Mesenchymal stem cell (in vitro differentiated cells and primary cell): ENCODE results near the gene THAP6.
"Not testable (repeated sequence)": the region's sequence is repeated elsewhere in the genome, so short reads cannot be mapped to it uniquely, and the experiment has no call there.

Source experiments
- DNase-seq: peaks from one replicate; pipeline ENCODE4 v3.0.0-alpha.2; 2013
- H2AFZ ChIP-seq: one replicate; pipeline ENCODE4 v1.6.1; 2013; ENCODE audit warnings: low read depth, mild to moderate bottlenecking, control low read depth, inconsistent platforms, low read length, moderate library complexity
- H2AK5ac ChIP-seq: 2 replicates; pipeline ENCODE4 v1.6.1; 2013; ENCODE audit warnings: low read length, moderate library complexity, mild to moderate bottlenecking, inconsistent platforms; ENCODE audit not compliant: severe bottlenecking
- H2BK120ac ChIP-seq: one replicate; pipeline ENCODE4 v1.6.1; 2013; ENCODE audit warnings: low read depth, mild to moderate bottlenecking, inconsistent platforms, low read length, moderate library complexity
- H2BK12ac ChIP-seq, 2 experiments: one replicate each; pipeline ENCODE4 v1.6.1; 2013; ENCODE audit warnings: inconsistent platforms in 2 of 2, low read length in 2 of 2, mild to moderate bottlenecking in 2 of 2, moderate library complexity in 2 of 2, control low read depth in 1 of 2
- H2BK15ac ChIP-seq: one replicate; pipeline ENCODE4 v1.6.1; 2013; ENCODE audit warnings: mild to moderate bottlenecking, low read depth, inconsistent platforms; ENCODE audit not compliant: poor library complexity, severe bottlenecking
- H2BK5ac ChIP-seq: 2 replicates; pipeline ENCODE4 v1.6.1; 2013; ENCODE audit warnings: low read depth, mild to moderate bottlenecking, low read length, control low read depth, inconsistent platforms; ENCODE audit not compliant: poor library complexity, severe bottlenecking
- H3K14ac ChIP-seq, 2 experiments: one replicate each; pipeline ENCODE4 v1.6.1; 2013; ENCODE audit warnings: inconsistent platforms in 2 of 2, low read length in 2 of 2, control low read depth in 1 of 2, mild to moderate bottlenecking in 1 of 2, moderate library complexity in 1 of 2
- H3K18ac ChIP-seq, 2 experiments: one replicate each; pipeline ENCODE4 v1.6.1; 2013; ENCODE audit warnings: inconsistent platforms in 2 of 2, low read length in 2 of 2, control low read depth in 1 of 2, low read depth in 1 of 2, mild to moderate bottlenecking in 1 of 2
- H3K23ac ChIP-seq, 2 experiments: one replicate each; pipeline ENCODE4 v1.6.1; 2013; ENCODE audit warnings: inconsistent platforms in 2 of 2, low read length in 2 of 2, mild to moderate bottlenecking in 2 of 2, moderate library complexity in 2 of 2, control low read depth in 1 of 2
- H3K27ac ChIP-seq: 2 replicates; pipeline ENCODE4 v1.5.1; 2013; ENCODE audit warnings: mild to moderate bottlenecking, moderate library complexity, low read length, control low read depth, inconsistent platforms; ENCODE audit not compliant: poor library complexity, severe bottlenecking
- H3K27me3 ChIP-seq, 2 experiments: 2 replicates each; pipeline versions ENCODE4 v1.6.1 to v1.7.0; 2013; ENCODE audit warnings: low read length in 2 of 2, mild to moderate bottlenecking in 2 of 2, moderate library complexity in 2 of 2, control low read depth in 1 of 2, inconsistent platforms in 1 of 2; ENCODE audit not compliant: control insufficient read depth in 1 of 2, insufficient read depth in 1 of 2
- H3K36me3 ChIP-seq, 2 experiments: 2 replicates each; pipeline versions ENCODE4 v1.6.1 to v1.7.0; 2013; ENCODE audit warnings: low read length in 2 of 2, control low read depth in 1 of 2, inconsistent platforms in 1 of 2, low read depth in 1 of 2, mild to moderate bottlenecking in 1 of 2; ENCODE audit not compliant: insufficient read depth in 2 of 2, control insufficient read depth in 1 of 2
- H3K4ac ChIP-seq, 2 experiments: one replicate each; pipeline ENCODE4 v1.6.1; 2013; ENCODE audit warnings: inconsistent platforms in 2 of 2, low read length in 2 of 2, mild to moderate bottlenecking in 2 of 2, moderate library complexity in 2 of 2, control low read depth in 1 of 2, low read depth in 1 of 2
- H3K4me1 ChIP-seq: 2 replicates; pipeline ENCODE4 v1.6.1; 2013; ENCODE audit warnings: low read depth, low read length, control low read depth; ENCODE audit not compliant: control insufficient read depth, insufficient read depth
- H3K4me2 ChIP-seq: 2 replicates; pipeline ENCODE4 v1.6.1; 2013; ENCODE audit warnings: low read length, mild to moderate bottlenecking, inconsistent platforms; ENCODE audit not compliant: poor library complexity, severe bottlenecking
- H3K4me3 ChIP-seq, 2 experiments: 2 replicates each; pipeline versions ENCODE4 v1.5.1 to v1.7.0; 2013; ENCODE audit warnings: low read length in 2 of 2, mild to moderate bottlenecking in 2 of 2, control low read depth in 1 of 2, low read depth in 1 of 2; ENCODE audit not compliant: insufficient read depth in 1 of 2
- H3K79me1 ChIP-seq: replicated peaks from 2 replicates; pipeline ENCODE4 v1.6.1; 2013; ENCODE audit warnings: mild to moderate bottlenecking, control low read depth, low read length, inconsistent platforms; ENCODE audit not compliant: poor library complexity, severe bottlenecking
- H3K9ac ChIP-seq: 2 replicates; pipeline ENCODE4 v1.7.0; 2013; ENCODE audit warnings: mild to moderate bottlenecking, low read length, moderate library complexity
- H3K9me3 ChIP-seq: 2 replicates; pipeline ENCODE4 v1.7.0; 2013; ENCODE audit warnings: mild to moderate bottlenecking, low read length; ENCODE audit not compliant: control insufficient read depth
- H4K8ac ChIP-seq: one replicate; pipeline ENCODE4 v1.6.1; 2013; ENCODE audit warnings: inconsistent platforms, mild to moderate bottlenecking, low read length, moderate library complexity
- H4K91ac ChIP-seq: one replicate; pipeline ENCODE4 v1.6.1; 2013; ENCODE audit warnings: mild to moderate bottlenecking, low read length, inconsistent platforms
- WGBS: methylation state at CpG from one replicate; pipeline ENCODE4 v1.1.7; 2013; ENCODE audit warnings: mixed read lengths; 5-methylcytosine and 5-hydroxymethylcytosine counted together

Gene THAP6

DNA sequence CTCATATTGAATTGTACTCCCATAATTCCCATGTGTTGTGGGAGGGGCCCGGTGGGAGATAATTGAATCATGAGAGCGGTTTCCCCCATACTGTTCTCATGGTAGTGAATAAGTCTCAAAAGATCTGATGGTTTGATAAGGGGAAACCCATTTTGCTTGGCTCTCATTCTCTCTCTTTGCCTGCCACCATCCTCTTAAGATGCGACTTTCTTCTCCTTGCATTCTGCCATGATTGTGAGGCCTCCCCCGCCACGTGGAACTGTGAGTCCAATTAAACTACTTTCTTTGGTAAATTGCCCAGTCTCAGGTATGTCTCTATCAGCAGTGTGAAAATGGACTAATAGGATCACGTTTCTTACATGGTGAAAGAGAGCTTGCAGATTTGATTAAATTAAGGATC, 23.0 kb downstream of the THAP6 start:
- H3K79me1 ChIP-seq, H3K9ac ChIP-seq, H2AK5ac ChIP-seq, DNase-seq, H3K27me3 ChIP-seq, H3K27ac ChIP-seq, H3K14ac ChIP-seq, H2BK15ac ChIP-seq, H2AFZ ChIP-seq, H4K91ac ChIP-seq, H4K8ac ChIP-seq, H3K9me3 ChIP-seq, H2BK120ac ChIP-seq, H2BK12ac ChIP-seq, H3K4me1 ChIP-seq, H3K4me2 ChIP-seq, H3K18ac ChIP-seq, H3K4me3 ChIP-seq, H3K4ac ChIP-seq, H2BK5ac ChIP-seq, H3K23ac ChIP-seq: not testable (repeated sequence)
- 96% methylated on average over 6 of the region's 6 CpGs for WGBS
- H3K36me3 ChIP-seq = peaks cover 5 to 22% of the 10 kb centered on the region in 2 experiments

DNA sequence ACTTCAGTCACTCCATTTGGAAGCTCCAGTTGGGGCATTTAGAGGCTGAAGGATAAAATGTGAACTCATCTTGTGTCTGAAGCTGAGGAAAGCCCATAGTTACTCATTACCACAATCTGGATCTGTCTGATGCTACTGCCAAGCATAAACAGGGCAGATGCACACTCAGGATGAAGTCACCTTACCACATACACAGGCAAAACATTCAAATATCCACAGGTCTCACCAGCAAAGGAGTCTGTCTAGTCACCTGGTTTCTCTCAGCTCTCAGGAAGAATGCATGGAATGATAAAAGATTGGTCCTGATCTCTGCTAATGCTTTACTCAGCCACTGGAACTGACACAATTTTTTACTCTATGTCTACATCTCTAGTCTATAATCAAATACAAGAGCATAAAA, 28.6 kb downstream of the THAP6 start:
- no peaks in the 10 kb centered on the region for H3K9me3 ChIP-seq
- no peak overlapping the region for H3K23ac ChIP-seq
- peak; percentile 66 for DNase-seq
- no peak overlapping the region for H4K91ac ChIP-seq
- no peak overlapping the region for H3K4ac ChIP-seq
- peaks cover 0 to 20% of the 10 kb centered on the region in 2 experiments for H3K36me3 ChIP-seq
- H2BK12ac ChIP-seq = no peak overlapping the region
- H2AK5ac ChIP-seq = no peak overlapping the region
- no peak overlapping the region for H2AFZ ChIP-seq
- no peak overlapping the region for H3K4me2 ChIP-seq
- no peaks in the 10 kb centered on the region for H3K79me1 ChIP-seq
- H4K8ac ChIP-seq = no peak overlapping the region
- H3K27ac ChIP-seq = peak overlapping the region; percentile 74
- H3K14ac ChIP-seq = no peak overlapping the region
- no peak overlapping the region for H3K9ac ChIP-seq
- no peak overlapping the region for H2BK120ac ChIP-seq
- no peak overlapping the region for H2BK5ac ChIP-seq
- H3K4me1 ChIP-seq = peaks cover 7% of the 10 kb centered on the region
- no peak overlapping the region for H3K18ac ChIP-seq
- no peaks in the 10 kb centered on the region for H3K27me3 ChIP-seq
- H2BK15ac ChIP-seq = no peak overlapping the region
- no peak overlapping the region for H3K4me3 ChIP-seq

DNA sequence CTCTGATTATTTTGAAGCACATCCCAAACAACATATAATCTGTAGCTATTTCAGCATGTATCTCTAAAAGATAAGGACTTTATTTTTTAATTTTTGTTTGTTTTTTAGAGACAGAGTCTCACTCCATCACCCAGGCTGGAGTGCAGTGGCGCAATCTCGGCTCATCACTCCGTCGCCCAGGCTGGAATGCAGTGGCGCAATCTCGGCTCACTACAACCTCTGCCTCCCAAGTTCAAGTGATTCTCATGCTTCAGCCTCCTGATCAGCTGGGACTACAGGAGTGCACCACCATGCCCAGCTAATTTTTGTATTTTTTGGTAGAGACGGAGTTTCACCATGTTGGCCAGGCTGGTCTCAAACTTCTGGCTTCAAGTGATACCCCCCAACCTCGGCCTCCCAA, 29.9 kb downstream of the THAP6 start:
- peaks cover 0 to 15% of the 10 kb centered on the region in 2 experiments for H3K36me3 ChIP-seq
- H2BK12ac ChIP-seq, H3K27ac ChIP-seq, H3K4me2 ChIP-seq, H3K4me3 ChIP-seq, H3K23ac ChIP-seq, H3K18ac ChIP-seq, H3K4ac ChIP-seq, H2AFZ ChIP-seq, H3K9me3 ChIP-seq, H3K14ac ChIP-seq, H2BK120ac ChIP-seq, H4K91ac ChIP-seq, H2BK15ac ChIP-seq, H3K4me1 ChIP-seq, H3K9ac ChIP-seq, H3K79me1 ChIP-seq, H2BK5ac ChIP-seq, H4K8ac ChIP-seq, H3K27me3 ChIP-seq: not testable (repeated sequence)
- peak overlapping the region; percentile 60 for H2AK5ac ChIP-seq
- WGBS = 77% methylated on average over 7 of the region's 8 CpGs
- DNase-seq = peak; percentile 31

DNA sequence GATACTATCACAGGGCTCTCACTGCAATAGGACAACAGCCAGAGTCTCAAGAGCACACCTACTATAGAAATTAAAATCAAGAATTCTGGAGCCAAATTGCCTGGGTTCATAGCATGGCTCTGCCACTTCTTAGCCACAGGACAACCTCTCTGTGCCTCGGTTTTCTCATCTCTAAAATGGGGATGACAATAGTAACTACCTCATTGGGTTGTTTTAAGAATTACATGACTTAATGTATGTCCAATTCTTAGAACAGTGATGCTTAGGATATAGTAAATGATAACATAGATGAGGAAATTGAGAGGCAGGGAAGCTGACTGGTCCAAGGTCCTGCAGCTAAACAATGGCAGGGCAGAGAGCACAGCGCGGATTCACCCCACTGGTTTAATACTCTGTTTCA, 30.6 kb downstream of the THAP6 start:
- H3K14ac ChIP-seq = no peak overlapping the region
- no peak overlapping the region for H3K23ac ChIP-seq
- no peak overlapping the region for H3K27ac ChIP-seq
- H2AK5ac ChIP-seq = peak overlapping the region; percentile 21
- H3K4me2 ChIP-seq = no peak overlapping the region
- H2BK12ac ChIP-seq = no peak overlapping the region
- no peaks in the 10 kb centered on the region for H3K9me3 ChIP-seq
- H3K79me1 ChIP-seq = no peaks in the 10 kb centered on the region
- H2BK120ac ChIP-seq = no peak overlapping the region
- H3K9ac ChIP-seq = no peak overlapping the region
- H3K4me3 ChIP-seq = no peak overlapping the region
- H2BK5ac ChIP-seq = no peak overlapping the region
- H4K91ac ChIP-seq = no peak overlapping the region
- no peak overlapping the region for H2AFZ ChIP-seq
- peaks cover 10% of the 10 kb centered on the region for H3K4me1 ChIP-seq
- H3K36me3 ChIP-seq = peaks cover 0 to 8% of the 10 kb centered on the region in 2 experiments
- WGBS = 87% methylated on average over 3 of the region's 3 CpGs
- no peak overlapping the region for H3K4ac ChIP-seq
- DNase-seq = no peak
- H2BK15ac ChIP-seq = no peak overlapping the region
- H4K8ac ChIP-seq = no peak overlapping the region
- no peaks in the 10 kb centered on the region for H3K27me3 ChIP-seq
- no peak overlapping the region for H3K18ac ChIP-seq
